Endothelial cell of hepatic sinusoid (primary cell): ENCODE measurements around the gene VPS39.

Experiments used
- in situ Hi-C: cut with HindIII; loops from 2 replicates; pipeline ENCODE4 v1.10.0; 2017; ENCODE audit warnings: low sequenced_read_pairs

Gene VPS39

GRCh38 chr15:42146551-42147430, 61.3 kb downstream of the VPS39 start:
- in situ Hi-C loops, result no loop called here

- in situ Hi-C loops, result no loop called here
Observed at GRCh38 chr15:42145546-42146455, 62.3 kb downstream of the VPS39 start.

GRCh38 chr15:42144841-42145375, 63.2 kb downstream of the VPS39 start:
- in situ Hi-C loops, result no loop called here

- in situ Hi-C loops, result no loop called here
Observed at GRCh38 chr15:42143866-42144625, 64.1 kb downstream of the VPS39 start.

- in situ Hi-C loops, result no loop called here
Observed at GRCh38 chr15:42143356-42143755, 64.7 kb downstream of the VPS39 start.

GRCh38 chr15:42141795-42142667, 66.1 kb downstream of the VPS39 start:
- in situ Hi-C loops, result no loop called here

- in situ Hi-C loops, result no loop called here
Observed at GRCh38 chr15:42141246-42141645, 66.9 kb downstream of the VPS39 start.

GRCh38 chr15:42140383-42141070, 67.6 kb downstream of the VPS39 start:
- in situ Hi-C loops, result no loop called here

- in situ Hi-C loops, result loop anchor here (5.0 kb wide), 1 partner anchor 97 kb away; no protein-coding TSS in a partner anchor
Observed at GRCh38 chr15:42139596-42139995, 68.5 kb downstream of the VPS39 start.

- in situ Hi-C loops, result loop anchor here (5.0 kb wide), 1 partner anchor 97 kb away; no protein-coding TSS in a partner anchor
Observed at GRCh38 chr15:42138968-42139386, 69.1 kb downstream of the VPS39 start.

- in situ Hi-C loops, result loop anchor here (5.0 kb wide), 1 partner anchor 96 kb away; no protein-coding TSS in a partner anchor
Observed at GRCh38 chr15:42138411-42138810, 69.7 kb downstream of the VPS39 start.

- in situ Hi-C loops, result loop anchor here (5.0 kb wide), 1 partner anchor 95 kb away; no protein-coding TSS in a partner anchor
Observed at GRCh38 chr15:42137461-42138261, 70.4 kb downstream of the VPS39 start.

- in situ Hi-C loops, result loop anchor here (5.0 kb wide), 1 partner anchor 94 kb away; no protein-coding TSS in a partner anchor
Observed at GRCh38 chr15:42136513-42136912, 71.6 kb downstream of the VPS39 start.

GRCh38 chr15:42135351-42135750, 72.8 kb downstream of the VPS39 start:
- in situ Hi-C loops, result loop anchor here (5.0 kb wide), 1 partner anchor 93 kb away; no protein-coding TSS in a partner anchor

- in situ Hi-C loops, result loop anchor here (5.0 kb wide), 1 partner anchor 92 kb away; no protein-coding TSS in a partner anchor
Observed at GRCh38 chr15:42134617-42135245, 73.4 kb downstream of the VPS39 start.

- in situ Hi-C loops, result no loop called here
Observed at GRCh38 chr15:42133886-42134502, 74.1 kb downstream of the VPS39 start.

GRCh38 chr15:42133356-42133755, 74.7 kb downstream of the VPS39 start:
- in situ Hi-C loops, result no loop called here
